HepG2 (cell line): Measurements from ENCODE around the gene RCC1. TPM values are rescaled to one million over a fixed set of nuclear protein-coding genes. Genes with fewer than 3 reads are reported as not detected.

Experiments
- ELF4 ChIP-seq: sonication (generic); formaldehyde crosslinking; IDR thresholded peaks from 2 replicates; pipeline ENCODE4 v1.5.0; 2020; ENCODE audit warnings: missing genetic modification reagents, mild to moderate bottlenecking, moderate library complexity, borderline replicate concordance
- FOXK2 ChIP-seq: fragments of 450-650 bp; IDR thresholded peaks from 2 replicates; pipeline ENCODE4 v1.6.1; 2016
- GABPA ChIP-seq, 2 experiments: IDR thresholded peaks; 2 replicates each; pipeline ENCODE4 v1.6.1; 2011 to 2016; ENCODE audit warnings: low read depth in 2 of 2, low read length in 1 of 2, missing biosample characterization in 1 of 2, missing genetic modification characterization in 1 of 2
- GMEB1 ChIP-seq: sonication (generic); formaldehyde crosslinking; IDR thresholded peaks from 2 replicates; pipeline ENCODE4 v1.5.1; 2020; ENCODE audit warnings: missing genetic modification reagents, mild to moderate bottlenecking, borderline replicate concordance
- MIER3 ChIP-seq: IDR thresholded peaks from 2 replicates; pipeline ENCODE4 v1.6.1; 2016; ENCODE audit warnings: missing compliant biosample characterization, borderline replicate concordance
- RAD21 ChIP-seq: fragments of 450-650 bp; formaldehyde crosslinking; IDR thresholded peaks from 2 replicates; pipeline ENCODE4 v1.5.0; 2020; ENCODE audit warnings: mild to moderate bottlenecking
- RARG ChIP-seq: sonication (generic); formaldehyde crosslinking; IDR thresholded peaks from 2 replicates; pipeline ENCODE4 v1.4.0; 2020; ENCODE audit warnings: low read depth, mild to moderate bottlenecking, missing genetic modification reagents
- SCMH1 ChIP-seq: sonication (generic); formaldehyde crosslinking; IDR thresholded peaks from 2 replicates; pipeline ENCODE4 v1.9.0; 2021; ENCODE audit warnings: missing genetic modification reagents, mild to moderate bottlenecking, borderline replicate concordance
- SPEN ChIP-seq: sonication (generic); formaldehyde crosslinking; IDR thresholded peaks from 2 replicates; pipeline ENCODE4 v1.5.1; 2020; ENCODE audit warnings: low read depth, mild to moderate bottlenecking, missing genetic modification reagents
- TFDP1 ChIP-seq: IDR thresholded peaks from 2 replicates; pipeline ENCODE4 v1.6.1; 2016; ENCODE audit warnings: missing compliant biosample characterization, missing genetic modification reagents, borderline replicate concordance
- THAP8 ChIP-seq: sonication (generic); formaldehyde crosslinking; IDR thresholded peaks from 2 replicates; pipeline ENCODE4 v1.5.1; 2020; ENCODE audit warnings: missing genetic modification reagents, mild to moderate bottlenecking, borderline replicate concordance
- ZFP1 ChIP-seq: IDR thresholded peaks from 2 replicates; pipeline ENCODE4 v1.6.1; 2016
- ZHX2 ChIP-seq, 2 experiments: sonication (generic) in 1 of 2; formaldehyde crosslinking in 1 of 2; IDR thresholded peaks; 2 replicates each; pipeline versions ENCODE4 v1.6.1 to v1.9.0; 2014 to 2022; ENCODE audit warnings: antibody characterized with exemption in 1 of 2, borderline replicate concordance in 1 of 2, inconsistent platforms in 1 of 2, low read depth in 1 of 2, missing genetic modification reagents in 1 of 2
- ZNF350 ChIP-seq: sonication (generic); formaldehyde crosslinking; IDR thresholded peaks from 2 replicates; pipeline ENCODE4 v1.4.0; 2020; ENCODE audit warnings: mild to moderate bottlenecking, low read depth, missing genetic modification reagents, borderline replicate concordance
- ZNF556 ChIP-seq: sonication (generic); formaldehyde crosslinking; IDR thresholded peaks from 2 replicates; pipeline ENCODE4 v1.4.0; 2020; ENCODE audit warnings: mild to moderate bottlenecking, missing genetic modification reagents, borderline replicate concordance
- ZNF563 ChIP-seq: sonication (generic); formaldehyde crosslinking; IDR thresholded peaks from 2 replicates; pipeline ENCODE4 v1.8.0; 2022; ENCODE audit warnings: mild to moderate bottlenecking, moderate library complexity, missing genetic modification reagents
- ZNF879 ChIP-seq: sonication (generic); formaldehyde crosslinking; IDR thresholded peaks from 2 replicates; pipeline ENCODE4 v1.8.1; 2023; ENCODE audit warnings: missing genetic modification reagents
- polyA plus RNA-seq, 8 experiments: library from polyadenylated mRNA; depleted of rRNA in 3 of 8; stranded (reverse) in 7 of 8; unstranded in 1 of 8; fragments of >200 nt; fragmentation: Illumina TruSeq in 4 of 8; extraction: Trizol in 4 of 8; gene quantifications; 2 replicates each; pipeline versions ENCODE4 v1.2.1 to v1.2.3, GENCODE V29; 2011 to 2016; ENCODE audit warnings: low read depth in 4 of 8, missing spikeins in 1 of 8, mixed read lengths in 1 of 8; ENCODE audit not compliant: insufficient read depth in 1 of 8
- total RNA-seq, 5 experiments: library from RNA; depleted of rRNA; stranded (reverse); fragments of >200 nt; fragmentation: Illumina TruSeq; extraction: Trizol; gene quantifications; 2 replicates each; pipeline ENCODE4 v1.2.3, GENCODE V29; 2016; ENCODE audit warnings: low read depth in 1 of 5

The RCC1 gene
- total and polyA plus RNA-seq, 2 of the 13 experiments (the other 11 are each of a cell fraction or from before 2014, with no cell fraction given), result 47.2 to 80.8 TPM

GRCh38 chr1:28581531-28582247 is 75.8 kb downstream of the RCC1 start (continued):
- TF ChIP-seq ZNF563 (CRISPR knock-in tag) (peak; percentile 65; the same call in 1 of the 2 replicates), ELF4 (CRISPR knock-in tag) (no peak), TFDP1 (CRISPR knock-in tag) (peak; percentile 91), THAP8 (0 out of 2 replicates have a peak, but pooled peaks have one; percentile 3), RAD21 (CRISPR knock-in tag) (peak; percentile 62), SPEN (peak; percentile 88), FOXK2 (no peak), GMEB1 (CRISPR knock-in tag) (peak; percentile 92), ZHX2 (IDR thresholded peaks at IDR 0.05; ENCODE audit: low read depth) (peak; percentile 62; the same call in 1 of the 2 replicates), ZHX2 (CRISPR knock-in tag; IDR thresholded peaks at IDR 0.05; ENCODE audit: borderline replicate concordance) (peak; percentile 90; the same call in 1 of the 2 replicates), ZNF350 (CRISPR knock-in tag) (peak; percentile 92; the same call in 1 of the 2 replicates), ZNF879 (CRISPR knock-in tag) (0 out of 2 replicates have a peak, but pooled peaks have one; percentile 43), MIER3 (CRISPR knock-in tag) (peak; percentile 90; the same call in 1 of the 2 replicates), SCMH1 (CRISPR knock-in tag) (no peak), ZFP1 (peak; percentile 86; the same call in 1 of the 2 replicates), RARG (CRISPR knock-in tag) (peak; percentile 66; the same call in 1 of the 2 replicates), GABPA (IDR thresholded peaks at IDR 0.05; ENCODE audit: low read depth, low read length) (no peak), GABPA (CRISPR knock-in tag; IDR thresholded peaks at IDR 0.05; ENCODE audit: low read depth) (peak; percentile 79), ZNF556 (CRISPR knock-in tag) (peak; percentile 77; the same call in 1 of the 2 replicates)
